Superior temporal gyrus (tissue), 1 donor: ENCODE measurements around the gene MBD5.

Experiments used
- DNase-seq: peaks from one replicate; pipeline ENCODE4 v3.0.0-alpha.2; 2016; ENCODE audit errors: extremely low spot score

MBD5 gene

DNA sequence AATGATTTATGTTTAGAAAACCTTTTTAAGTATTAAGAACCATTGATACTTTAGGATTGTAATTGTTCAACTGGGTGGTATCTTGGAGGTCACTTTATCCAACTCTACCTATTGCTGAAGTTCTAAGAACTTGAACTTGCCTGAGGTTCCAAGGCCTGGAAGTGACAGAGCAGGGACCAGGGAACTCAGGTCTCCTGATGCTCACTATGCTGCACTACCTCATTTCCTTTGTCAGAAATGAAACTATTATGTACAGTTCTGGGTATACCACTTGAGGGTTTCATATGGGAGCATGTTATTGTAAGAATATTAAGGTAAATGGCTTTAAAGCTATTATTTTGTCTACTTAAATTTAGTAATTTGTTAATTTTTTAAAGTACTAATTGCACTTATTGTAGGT is 3.0 kb downstream of the MBD5 start:
- no peak for DNase-seq

- no peak for DNase-seq
Observed at GRCh38 chr2:148026573-148026972, 5.7 kb downstream of the MBD5 start.

GRCh38 chr2:148027822-148028221 is 6.9 kb downstream of the MBD5 start:
- DNase-seq: no peak

GRCh38 chr2:148028781-148029180 is 7.9 kb downstream of the MBD5 start:
- DNase-seq: no peak

- DNase-seq: no peak
Observed at GRCh38 chr2:148031152-148031551, 10.3 kb downstream of the MBD5 start.

DNA sequence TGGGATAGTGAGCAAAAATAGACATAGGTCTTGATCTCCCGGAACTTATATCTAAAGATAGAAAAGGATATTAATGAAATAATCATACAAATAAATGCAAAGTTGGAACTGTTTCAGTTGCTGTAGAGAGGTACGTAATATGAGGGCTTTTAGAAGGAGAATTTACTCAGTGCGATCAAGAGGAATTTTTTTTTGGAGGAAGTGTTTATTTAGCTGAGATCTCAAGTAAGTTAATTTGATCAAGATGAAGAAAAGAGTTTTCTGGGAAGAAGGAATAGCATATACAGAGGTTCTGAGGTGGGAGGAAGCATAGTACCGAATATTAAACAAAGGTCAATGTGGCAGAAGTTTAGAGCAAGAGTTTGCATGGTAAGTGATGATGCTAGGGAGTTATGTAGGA is 11.3 kb downstream of the MBD5 start:
- no peak for DNase-seq

DNA sequence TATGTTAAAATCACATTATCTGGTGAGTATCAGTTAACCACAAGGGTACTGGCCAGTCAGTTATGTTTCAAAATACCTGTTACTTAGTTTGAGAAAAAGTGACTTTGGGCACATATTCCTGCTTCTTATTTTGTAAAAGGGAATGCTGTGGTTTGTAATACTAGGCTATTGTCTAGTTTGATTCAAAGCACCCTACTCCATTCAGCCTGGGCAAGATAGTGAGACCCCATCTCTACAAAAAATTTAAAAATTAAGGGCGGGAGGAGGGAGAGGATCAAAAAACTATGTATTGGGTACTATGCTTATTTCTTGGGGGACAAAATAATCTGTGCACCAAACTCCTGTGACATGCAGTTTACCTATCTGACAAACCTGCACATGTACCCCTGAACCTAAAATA is 18.9 kb downstream of the MBD5 start:
- no peak for DNase-seq

GRCh38 chr2:148042219-148042618 is 21.3 kb downstream of the MBD5 start:
- no peak for DNase-seq

DNA sequence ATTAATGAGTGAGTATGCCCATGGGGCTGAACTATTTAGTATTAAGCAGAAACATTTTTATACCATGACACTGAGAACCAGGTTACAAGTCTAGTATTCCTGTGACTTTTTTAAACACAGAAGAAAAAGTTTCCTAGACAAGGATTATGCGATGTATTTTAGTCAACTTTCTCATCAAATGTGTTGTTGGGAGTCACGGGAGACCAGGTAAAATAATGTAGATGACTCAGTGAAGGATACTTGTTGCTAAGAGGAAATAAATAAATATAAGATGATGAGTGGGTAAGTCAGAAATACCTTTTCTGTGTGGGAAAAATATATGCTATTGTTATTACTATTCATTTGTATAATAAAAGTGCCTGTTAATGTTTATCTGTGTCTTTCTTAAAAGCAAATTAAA is 23.4 kb downstream of the MBD5 start:
- DNase-seq: no peak

DNA sequence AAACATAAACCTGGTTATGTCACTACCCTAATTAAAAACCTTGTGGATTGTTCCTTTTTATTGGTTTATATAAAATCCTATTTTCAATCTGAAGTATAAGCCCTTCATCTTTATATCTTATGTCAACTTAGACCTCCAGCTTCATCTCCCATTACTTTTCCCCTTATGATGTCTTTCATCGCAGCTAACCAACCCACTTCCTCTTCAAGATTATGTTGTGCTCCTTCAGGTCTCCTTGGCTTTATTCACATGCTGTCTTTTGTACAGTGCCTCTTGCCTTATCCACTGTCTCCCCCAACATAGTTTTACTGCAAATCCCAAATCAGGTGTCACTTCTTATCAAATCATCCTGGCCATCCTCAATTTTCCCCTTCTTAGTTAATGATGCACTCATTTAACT is 25.9 kb downstream of the MBD5 start:
- DNase-seq: no peak

DNA sequence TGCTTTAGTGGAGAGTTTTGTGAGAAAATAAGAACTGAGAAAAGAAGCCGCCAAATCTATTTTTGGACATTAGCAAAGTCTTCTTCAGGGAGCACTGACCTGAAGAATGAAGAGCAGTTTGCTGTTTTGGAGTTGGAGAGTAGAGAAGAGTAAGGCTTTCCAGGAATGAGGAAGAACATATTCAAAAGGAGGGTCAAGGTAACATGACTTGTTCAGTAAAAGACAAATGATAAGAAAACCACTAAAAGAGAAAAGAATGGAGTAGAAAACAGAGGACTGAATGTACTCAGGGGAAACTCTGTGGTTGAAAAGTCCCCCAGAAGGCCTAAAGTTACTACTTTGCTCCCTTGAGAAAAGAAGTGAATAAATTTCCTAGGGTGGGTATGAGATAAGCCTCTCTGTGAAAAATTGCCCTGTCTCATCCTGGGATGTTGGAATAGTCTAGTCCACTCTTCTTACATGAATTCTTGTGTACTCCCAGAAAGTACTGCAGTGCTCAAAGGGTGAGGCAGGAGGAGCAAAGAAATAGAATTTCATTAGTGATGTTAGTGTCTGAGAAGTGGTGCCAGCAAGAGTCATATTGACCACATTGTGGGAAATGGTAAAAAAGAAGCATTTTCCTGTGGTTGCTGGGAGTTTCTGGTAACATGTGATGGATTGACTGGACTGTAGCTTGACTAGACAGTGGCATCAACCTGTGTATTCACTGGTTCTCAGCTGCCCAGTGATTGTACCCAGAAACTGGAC is 27.8 kb downstream of the MBD5 start:
- DNase-seq: no peak

DNA sequence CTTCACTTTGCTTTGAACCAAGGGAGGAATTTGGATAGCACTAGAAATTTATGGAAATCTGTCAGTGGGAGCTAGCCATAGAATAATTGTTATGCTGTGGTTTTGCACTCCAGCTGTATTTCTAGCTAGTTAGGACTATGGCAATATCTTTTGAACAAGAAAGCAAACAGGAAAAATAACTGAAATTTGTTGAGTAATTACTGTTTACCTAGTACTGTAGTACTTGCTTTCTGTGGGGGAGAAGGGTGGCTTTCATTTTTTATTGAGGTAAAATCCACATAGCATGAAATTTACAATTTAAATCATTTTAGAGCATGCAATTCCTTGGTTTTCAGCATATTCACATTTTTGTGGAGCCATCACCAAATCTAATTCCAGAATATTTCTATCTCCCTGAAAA is 28.4 kb downstream of the MBD5 start:
- no peak for DNase-seq

DNA sequence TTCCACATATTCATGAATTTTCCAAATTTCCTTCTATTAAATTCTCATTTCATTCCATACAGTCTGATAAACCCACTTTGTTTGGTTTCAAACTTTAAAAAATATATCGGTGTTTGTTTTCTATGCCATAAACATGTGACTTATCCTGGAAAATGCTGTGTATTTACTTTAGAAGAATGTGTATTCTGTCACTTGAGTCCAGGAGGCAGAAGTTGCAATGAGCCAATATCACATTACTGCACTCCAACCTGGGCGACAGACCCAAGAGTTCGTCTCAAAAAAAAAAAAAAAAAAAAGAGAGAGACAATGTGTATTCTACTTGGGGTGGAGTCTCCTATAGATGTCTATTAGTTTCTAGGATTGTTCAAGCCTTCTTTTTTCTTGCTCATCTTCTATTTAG is 31.8 kb downstream of the MBD5 start:
- no peak for DNase-seq

DNA sequence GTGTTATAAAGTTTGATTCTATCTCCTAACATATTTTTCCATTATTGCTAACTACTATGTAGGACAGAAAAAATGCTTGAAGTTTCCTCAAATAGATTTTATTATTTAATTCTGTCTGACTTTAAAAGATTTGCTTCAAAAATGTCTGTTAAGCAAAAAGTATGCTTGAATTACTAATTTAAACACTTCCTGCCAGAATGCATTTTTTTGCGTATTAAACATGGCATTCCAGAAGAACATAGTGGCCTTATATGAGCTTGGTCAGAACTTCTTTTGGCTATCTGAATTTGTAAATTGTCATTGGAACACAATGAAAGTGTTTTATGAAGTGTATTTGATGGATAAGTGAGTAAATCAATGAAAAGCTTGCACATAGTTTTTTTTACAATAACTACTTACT is 37.8 kb downstream of the MBD5 start:
- no peak for DNase-seq

DNA sequence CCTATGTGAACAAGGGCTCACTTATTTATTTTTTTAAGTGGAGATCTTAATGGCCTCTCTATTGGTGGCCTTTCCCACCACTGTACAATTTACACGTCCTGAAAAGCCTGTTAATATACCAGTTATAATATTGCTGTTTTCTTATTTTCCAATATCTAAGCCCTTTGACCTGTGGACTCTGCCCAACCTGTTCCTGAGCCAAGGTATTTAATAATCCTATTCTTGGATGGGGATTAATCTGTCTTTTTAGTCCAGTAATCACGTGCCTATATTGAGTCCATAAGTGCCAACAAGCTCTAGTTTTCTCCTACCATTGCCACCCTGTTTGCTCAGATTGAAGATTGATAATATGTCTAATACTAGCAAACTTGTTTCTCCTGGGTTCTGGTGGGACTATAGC is 42.7 kb downstream of the MBD5 start:
- no peak for DNase-seq

GRCh38 chr2:148065936-148066335 is 45.0 kb downstream of the MBD5 start:
- no peak for DNase-seq

GRCh38 chr2:148067801-148068200 is 46.9 kb downstream of the MBD5 start:
- DNase-seq: no peak

DNA sequence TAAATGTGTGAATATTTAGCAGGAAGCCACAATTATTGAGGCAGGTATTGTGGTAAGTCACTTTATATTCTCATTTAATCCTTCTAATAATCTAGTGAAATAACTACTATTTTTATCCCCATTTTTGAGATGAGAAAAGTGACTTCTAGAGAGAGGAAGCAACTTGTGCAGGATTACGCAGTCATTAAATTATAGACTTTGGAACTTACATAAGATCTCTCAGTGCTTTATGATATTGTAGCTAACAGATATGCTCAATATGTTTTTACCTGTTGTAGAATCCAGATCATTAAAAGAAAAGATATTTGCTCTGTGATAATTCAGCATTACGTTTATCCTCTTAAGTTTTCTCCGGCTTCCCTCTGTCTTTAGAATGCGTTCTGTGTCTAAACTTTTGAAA is 50.5 kb downstream of the MBD5 start:
- peak; percentile 2 for DNase-seq

GRCh38 chr2:148096012-148096411 is 75.1 kb downstream of the MBD5 start:
- DNase-seq: no peak

DNA sequence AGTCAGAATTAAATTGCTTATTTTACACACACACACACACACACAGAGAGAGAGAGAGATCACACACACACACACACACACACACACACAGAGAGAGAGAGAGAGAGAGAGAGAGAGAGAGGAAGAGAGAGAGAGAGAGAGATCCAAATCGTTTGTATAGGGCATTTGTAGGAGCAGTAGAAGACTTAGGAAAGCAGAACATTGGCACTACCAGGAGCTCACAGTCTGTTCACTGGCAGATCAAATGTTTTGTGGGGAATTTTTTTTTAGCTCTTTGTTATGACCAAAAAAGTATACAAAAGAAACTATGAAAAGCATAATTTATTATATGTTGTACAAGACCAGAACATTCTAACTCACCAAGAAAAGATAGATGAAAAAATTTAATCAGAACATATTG is 81.8 kb downstream of the MBD5 start:
- peak; percentile 44 for DNase-seq

DNA sequence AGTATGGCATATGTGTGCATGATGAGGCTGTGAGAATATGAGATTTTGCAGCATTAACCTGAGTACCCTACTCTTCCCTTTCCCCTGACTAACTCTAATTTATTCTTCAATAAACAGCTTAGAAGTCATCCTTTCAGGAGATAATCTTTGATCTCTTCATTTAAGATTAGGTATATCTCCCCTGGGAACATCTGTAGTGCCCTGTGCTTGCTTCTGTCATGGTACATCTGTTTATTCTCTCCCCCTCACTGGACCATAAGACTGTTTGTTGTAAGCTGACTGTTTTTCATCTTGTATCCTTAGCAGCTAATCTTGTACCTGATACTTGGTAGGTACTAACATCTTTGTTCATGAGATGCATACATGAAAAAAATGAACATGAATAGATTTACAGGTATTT is 83.1 kb downstream of the MBD5 start:
- DNase-seq: no peak

GRCh38 chr2:148106331-148106730 is 85.4 kb downstream of the MBD5 start:
- DNase-seq: no peak

DNA sequence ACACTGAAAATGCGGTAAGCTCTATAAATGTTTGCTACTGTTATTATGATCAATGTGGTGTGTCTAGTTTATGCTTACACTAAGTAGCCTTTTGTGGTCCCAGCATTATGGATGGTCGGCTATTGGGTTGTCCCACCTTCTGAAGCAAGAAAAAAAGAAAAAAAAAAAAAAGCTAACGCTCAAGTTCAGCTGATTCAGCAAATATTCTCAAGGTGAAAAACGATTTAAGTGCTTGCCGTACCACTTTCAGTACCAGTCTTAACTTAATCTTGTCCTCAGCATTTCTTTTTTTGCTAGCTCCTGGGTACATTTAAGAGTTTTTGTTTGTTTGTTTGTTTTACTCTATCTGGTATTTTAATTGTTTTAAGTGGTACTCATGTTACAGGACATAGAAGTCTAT is 87.5 kb downstream of the MBD5 start:
- DNase-seq: no peak

GRCh38 chr2:148110184-148110583 is 89.3 kb downstream of the MBD5 start:
- DNase-seq: no peak
